ENCODE results near the gene RBCK1.
"Not testable (repeated sequence)": the region's sequence is repeated elsewhere in the genome, so short reads cannot be mapped to it uniquely, and the experiment has no call there.

DNA sequence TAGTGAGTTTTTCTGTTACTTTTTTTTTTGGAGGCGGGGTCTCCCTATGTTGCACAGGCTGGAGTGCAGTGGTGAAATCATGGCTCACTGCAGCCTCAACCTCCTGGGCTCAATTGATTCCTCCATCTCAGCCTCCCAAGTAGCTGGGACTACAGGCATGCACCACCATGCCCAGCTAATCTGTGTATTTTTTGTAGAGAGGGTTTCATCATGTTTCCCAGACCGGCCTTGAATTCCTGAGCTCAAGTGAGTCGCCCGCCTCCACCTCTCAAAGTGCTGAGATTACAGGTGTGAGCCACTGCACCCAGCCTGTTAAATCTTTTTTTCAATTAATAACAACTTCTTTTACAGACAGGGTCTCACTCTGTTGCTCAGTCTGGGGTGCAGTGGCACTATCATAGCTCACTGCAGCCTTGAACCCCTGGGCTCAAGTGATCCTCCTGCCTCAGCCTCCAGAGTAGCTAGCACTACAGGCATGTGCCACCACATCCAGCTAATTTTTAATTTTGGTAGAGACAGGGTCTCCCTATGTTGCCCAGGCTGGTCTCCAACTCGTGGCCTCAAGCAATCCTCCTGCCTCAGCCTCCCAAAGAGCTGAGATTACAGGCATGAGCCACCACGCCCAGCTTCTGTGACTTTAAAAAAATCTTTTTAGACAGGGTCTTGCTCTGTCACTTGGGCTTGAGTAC lies 68.6 kb downstream of the RBCK1 start:
- not testable (repeated sequence) for TF ChIP-seq CTCF, POLR2A (IDR thresholded peaks at IDR 0.05)
